ENCODE results near the gene STK39.

- no peak for TF ChIP-seq RBM39 (optimal IDR thresholded peaks at IDR 0.05; ENCODE audit: low read depth, low read length)
- no peak for TF ChIP-seq E2F8 (IDR thresholded peaks at IDR 0.05; ENCODE audit: low read depth, partially characterized antibody)
- no peak for TF ChIP-seq FOXP4 (CRISPR knock-in tag; IDR thresholded peaks at IDR 0.05; ENCODE audit: borderline replicate concordance)
- TF ChIP-seq ZNF407 (IDR thresholded peaks at IDR 0.05; ENCODE audit: low read depth) = no peak
- TF ChIP-seq MXI1 (IDR thresholded peaks at IDR 0.05; ENCODE audit: low read depth, low read length) = no peak
- TF ChIP-seq THAP7 (CRISPR knock-in tag; IDR thresholded peaks at IDR 0.05) = no peak
- TF ChIP-seq IRF9 (tag; IDR thresholded peaks at IDR 0.05) = no peak
Measured at GRCh38 chr2:168176402-168176801, 71.0 kb downstream of the STK39 start.

Data from K562 (cell line).